ENCODE results near the gene ADAMTSL5.

DNA sequence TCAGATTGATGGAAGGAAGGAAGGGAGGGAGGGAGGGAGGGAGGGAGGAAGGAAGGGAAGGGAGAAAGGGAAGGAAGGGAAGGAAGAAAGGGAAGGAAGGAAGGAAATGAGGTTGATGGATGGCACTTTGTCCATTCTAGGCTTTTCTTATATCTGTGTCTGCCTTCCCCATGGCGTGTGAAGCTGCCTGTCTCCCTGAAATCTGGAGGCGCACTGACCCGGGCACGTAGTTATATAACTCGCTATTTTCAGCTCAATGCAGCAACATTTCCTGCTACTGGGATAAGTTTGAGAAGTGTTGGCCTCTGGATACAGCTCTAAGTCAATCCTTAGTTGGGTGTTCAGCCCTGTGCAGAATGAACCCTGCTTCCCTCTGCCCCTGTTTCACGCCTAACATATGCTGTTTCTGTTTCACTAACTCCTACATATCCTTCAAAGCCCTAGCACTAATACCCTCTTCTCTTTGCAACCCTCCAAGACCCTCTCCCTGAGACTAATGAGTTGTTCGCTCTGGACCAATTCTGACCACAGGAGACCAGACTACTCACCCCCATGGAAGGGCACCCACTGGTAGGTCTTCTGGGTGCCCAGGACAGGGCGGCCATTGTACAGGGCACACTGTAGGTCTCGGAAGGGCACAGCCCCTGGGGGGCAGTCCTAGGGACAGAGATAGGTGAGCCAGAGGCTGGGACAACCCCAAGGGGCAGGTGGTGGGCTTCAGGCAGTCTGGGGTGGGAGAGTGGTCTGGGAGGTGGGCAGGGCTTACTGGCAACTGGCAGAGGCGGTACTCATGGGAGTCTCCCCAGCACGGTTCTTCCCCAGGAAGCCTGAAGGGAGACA lies 3.0 kb downstream of the ADAMTSL5 start:
- TF ChIP-seq CTCF (IDR thresholded peaks at IDR 0.05) (no peak), POLR2A (IDR thresholded peaks at IDR 0.05) (no peak), EP300 (IDR thresholded peaks at IDR 0.05) (no peak)
